Thyroid gland (tissue), 4 donors: ENCODE data around the gene GALNT1.

Experiments
- CTCF ChIP-seq, 6 experiments: fragments of 200-600 bp in 3 of 6; fragments of 450-650 bp in 3 of 6; sonication (generic) in 3 of 6; IDR thresholded peaks; one replicate each; pipeline ENCODE4 v1.5.1; 2016 to 2019; ENCODE audit warnings: antibody characterized with exemption in 6 of 6, mild to moderate bottlenecking in 2 of 6, inconsistent platforms in 1 of 6, moderate library complexity in 1 of 6
- POLR2A ChIP-seq, 2 donors: fragments of 450-650 bp; IDR thresholded peaks; one replicate each; pipeline ENCODE4 v1.6.1; 2017; ENCODE audit warnings: antibody characterized with exemption in 2 of 2, mild to moderate bottlenecking in 2 of 2, moderate library complexity in 1 of 2

DNA sequence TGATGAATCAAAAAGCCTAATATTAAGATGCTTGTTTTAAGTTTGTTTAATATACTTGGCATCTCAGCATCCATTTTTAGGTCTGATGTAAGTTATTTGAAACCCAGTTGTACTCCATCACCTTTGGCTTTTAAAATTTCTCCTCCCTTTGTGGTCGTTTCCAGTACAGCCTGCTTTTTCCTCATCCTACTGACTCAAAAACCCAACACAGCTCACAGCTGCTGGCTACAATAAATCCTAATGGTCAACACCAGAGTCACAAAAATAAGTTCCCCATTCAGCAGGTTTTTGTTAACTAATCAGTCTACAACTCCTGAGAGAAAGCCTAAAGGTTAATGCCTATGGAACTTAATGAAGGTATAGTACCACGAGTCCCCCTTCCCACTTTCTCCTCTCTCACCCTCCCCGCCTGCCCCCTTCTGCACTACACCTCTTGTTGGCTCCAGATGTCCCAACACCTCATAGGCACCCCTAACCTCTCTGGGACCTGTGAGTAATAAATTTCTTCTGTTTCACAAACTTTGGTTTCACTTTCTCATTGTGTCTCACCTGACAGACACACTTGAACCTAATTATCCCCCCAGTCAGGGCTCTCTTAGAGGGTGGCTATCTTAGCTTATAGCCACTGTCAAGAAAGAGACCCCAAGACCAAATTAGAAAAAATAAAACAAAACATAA is 148.6 kb downstream of the GALNT1 start:
- TF ChIP-seq CTCF (IDR thresholded peaks at IDR 0.05) = no peak
- no peak for TF ChIP-seq POLR2A (IDR thresholded peaks at IDR 0.05)
